ENCODE measurements around the gene B3GALT6.

DNA sequence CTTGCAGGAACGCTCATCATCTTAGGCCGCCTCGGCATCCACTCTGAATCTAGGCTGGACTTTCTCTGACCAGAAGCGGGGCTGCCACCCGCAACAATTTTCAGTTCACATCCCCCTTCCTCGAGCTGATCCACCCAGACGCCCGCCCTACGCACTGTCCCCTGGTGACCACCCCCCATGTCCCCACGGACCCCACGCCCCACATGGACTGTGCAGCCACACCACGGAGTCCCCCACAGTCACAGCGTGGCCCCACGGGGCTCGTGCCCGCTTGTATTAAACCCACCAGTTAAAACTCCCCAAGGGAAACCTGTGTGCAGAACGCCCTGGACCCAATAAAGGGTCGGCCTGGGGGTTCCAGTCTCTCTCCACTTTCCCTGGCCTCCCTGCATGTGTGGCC, 27.5 kb downstream of the B3GALT6 start:
- TF ChIP-seq, protein P1, sequence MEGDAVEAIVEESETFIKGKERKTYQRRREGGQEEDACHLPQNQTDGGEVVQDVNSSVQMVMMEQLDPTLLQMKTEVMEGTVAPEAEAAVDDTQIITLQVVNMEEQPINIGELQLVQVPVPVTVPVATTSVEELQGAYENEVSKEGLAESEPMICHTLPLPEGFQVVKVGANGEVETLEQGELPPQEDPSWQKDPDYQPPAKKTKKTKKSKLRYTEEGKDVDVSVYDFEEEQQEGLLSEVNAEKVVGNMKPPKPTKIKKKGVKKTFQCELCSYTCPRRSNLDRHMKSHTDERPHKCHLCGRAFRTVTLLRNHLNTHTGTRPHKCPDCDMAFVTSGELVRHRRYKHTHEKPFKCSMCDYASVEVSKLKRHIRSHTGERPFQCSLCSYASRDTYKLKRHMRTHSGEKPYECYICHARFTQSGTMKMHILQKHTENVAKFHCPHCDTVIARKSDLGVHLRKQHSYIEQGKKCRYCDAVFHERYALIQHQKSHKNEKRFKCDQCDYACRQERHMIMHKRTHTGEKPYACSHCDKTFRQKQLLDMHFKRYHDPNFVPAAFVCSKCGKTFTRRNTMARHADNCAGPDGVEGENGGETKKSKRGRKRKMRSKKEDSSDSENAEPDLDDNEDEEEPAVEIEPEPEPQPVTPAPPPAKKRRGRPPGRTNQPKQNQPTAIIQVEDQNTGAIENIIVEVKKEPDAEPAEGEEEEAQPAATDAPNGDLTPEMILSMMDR (IDR thresholded peaks at IDR 0.05), result no peak
- no peak for TF ChIP-seq EP300 (IDR thresholded peaks at IDR 0.05; ENCODE audit: low read depth)

Data from transverse colon (tissue), 3 donors.